NB4 (cell line): ENCODE data around the gene RNF19B.

Experiments
- MYC ChIP-seq: IDR thresholded peaks from 2 replicates; pipeline ENCODE4 v1.6.1; 2011; ENCODE audit warnings: low read depth, low read length
- POLR2A ChIP-seq: IDR thresholded peaks from 2 replicates; pipeline ENCODE4 v1.6.1; 2011; ENCODE audit warnings: mild to moderate bottlenecking; ENCODE audit not compliant: insufficient read length; ENCODE audit errors: extremely low read depth
- TF ChIP-seq, protein P1 (sequence below): IDR thresholded peaks from 2 replicates; pipeline ENCODE4 v1.6.1; 2011; ENCODE audit warnings: low read depth, low read length
- TF ChIP-seq, protein P2 (sequence below): IDR thresholded peaks from one replicate; pipeline ENCODE4 v1.5.1; 2012; ENCODE audit warnings: low read depth, low read length

DNA sequence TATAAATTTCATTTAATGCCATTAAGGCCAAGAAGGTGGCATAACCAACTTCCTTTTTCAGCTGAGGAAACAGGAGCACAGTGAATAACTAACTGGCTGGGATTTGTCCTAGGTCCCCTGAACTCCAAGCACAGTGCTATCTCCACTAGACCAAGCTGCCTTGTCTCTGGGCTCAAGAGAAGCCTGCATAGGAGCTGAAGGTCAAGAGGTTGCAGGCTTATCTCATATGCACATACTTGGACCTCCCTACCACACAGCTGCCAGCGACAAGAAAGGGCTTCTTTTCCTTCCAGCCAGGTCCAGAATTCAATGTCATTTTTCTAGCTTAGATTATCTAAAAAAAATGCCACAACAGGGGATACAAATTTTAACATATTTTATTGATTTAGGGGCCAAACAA lies 45.0 kb upstream of the RNF19B start:
- TF ChIP-seq, protein P1, sequence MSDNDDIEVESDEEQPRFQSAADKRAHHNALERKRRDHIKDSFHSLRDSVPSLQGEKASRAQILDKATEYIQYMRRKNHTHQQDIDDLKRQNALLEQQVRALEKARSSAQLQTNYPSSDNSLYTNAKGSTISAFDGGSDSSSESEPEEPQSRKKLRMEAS: no peak
- TF ChIP-seq, protein P2, sequence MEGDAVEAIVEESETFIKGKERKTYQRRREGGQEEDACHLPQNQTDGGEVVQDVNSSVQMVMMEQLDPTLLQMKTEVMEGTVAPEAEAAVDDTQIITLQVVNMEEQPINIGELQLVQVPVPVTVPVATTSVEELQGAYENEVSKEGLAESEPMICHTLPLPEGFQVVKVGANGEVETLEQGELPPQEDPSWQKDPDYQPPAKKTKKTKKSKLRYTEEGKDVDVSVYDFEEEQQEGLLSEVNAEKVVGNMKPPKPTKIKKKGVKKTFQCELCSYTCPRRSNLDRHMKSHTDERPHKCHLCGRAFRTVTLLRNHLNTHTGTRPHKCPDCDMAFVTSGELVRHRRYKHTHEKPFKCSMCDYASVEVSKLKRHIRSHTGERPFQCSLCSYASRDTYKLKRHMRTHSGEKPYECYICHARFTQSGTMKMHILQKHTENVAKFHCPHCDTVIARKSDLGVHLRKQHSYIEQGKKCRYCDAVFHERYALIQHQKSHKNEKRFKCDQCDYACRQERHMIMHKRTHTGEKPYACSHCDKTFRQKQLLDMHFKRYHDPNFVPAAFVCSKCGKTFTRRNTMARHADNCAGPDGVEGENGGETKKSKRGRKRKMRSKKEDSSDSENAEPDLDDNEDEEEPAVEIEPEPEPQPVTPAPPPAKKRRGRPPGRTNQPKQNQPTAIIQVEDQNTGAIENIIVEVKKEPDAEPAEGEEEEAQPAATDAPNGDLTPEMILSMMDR: no peak
- TF ChIP-seq POLR2A (no peak), MYC (no peak)
